GM19193 (cell line): ENCODE measurements around the gene DNAH9.

Source experiments
- POLR2A ChIP-seq: IDR thresholded peaks from 4 replicates; pipeline ENCODE4 v1.6.1; 2011; ENCODE audit not compliant: insufficient read depth, insufficient read length; ENCODE audit errors: extremely low read depth

Gene DNAH9

DNA sequence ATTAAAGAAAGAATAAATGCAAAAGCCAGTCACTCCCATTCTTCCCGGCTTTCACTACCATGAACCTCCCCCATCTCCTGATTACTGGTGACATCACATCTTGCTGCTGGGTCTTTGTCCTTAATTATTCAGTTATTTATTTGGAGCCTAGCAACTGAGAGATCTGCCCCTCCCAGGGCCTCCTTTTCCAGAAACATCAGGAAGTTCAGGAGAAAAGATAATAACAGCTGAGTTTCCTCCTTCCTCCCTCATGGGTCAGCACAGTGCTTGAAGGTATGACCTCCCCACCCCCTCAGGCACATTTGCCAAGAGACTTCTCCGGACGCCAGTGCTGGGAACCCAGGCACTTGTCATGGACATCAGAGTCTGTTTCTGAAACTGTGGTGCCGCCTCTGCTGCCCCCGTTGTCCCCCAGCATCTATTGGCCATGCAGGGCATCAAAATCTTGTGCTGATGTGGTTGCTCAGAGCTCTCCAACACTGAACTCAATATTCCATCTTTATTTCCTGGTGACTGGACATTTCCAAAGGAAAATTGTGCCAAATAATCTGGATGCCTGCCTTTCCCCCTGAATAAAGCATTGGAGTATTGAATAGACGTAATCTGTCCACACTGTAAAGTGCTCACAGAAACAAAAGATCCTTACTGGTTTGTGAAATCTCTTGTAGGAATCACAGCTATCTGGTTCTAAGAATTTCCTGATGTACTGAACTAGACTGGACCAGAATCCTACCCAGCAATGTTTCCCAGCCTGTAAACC, 327.2 kb downstream of the DNAH9 start:
- TF ChIP-seq POLR2A, result no peak

GRCh38 chr17:11928436-11928835, 330.2 kb downstream of the DNAH9 start:
- no peak for TF ChIP-seq POLR2A

DNA sequence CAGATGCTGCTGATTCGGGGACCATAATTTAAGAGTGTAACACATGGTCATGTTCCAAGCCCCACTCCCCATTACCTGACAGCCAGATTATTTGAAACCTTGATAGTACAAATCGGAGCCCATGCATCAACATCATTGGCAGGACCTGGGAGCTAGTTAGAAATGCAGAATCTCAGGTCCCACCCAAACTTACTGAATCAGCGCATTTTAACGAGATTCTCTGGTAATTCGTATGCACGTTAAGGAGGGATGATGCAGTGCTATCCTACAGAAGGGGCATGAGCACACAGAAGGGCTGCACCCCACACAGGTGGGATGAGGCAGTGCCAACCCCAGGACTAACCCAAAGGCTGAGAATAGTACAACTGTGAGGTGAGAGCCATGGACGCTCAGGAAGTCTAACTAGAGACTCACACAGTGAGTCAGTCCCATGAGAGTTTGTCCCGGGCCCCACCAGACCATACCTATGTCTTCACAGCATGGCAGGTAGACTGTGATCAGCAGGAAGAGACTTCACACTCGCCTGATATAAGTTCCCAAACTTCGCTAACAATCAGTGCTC, 334.1 kb downstream of the DNAH9 start:
- no peak for TF ChIP-seq POLR2A

- no peak for TF ChIP-seq POLR2A
These were observed 337.6 kb downstream of the DNAH9 start for GRCh38 chr17:11935734-11936406.

GRCh38 chr17:11940904-11941303, 342.6 kb downstream of the DNAH9 start:
- no peak for TF ChIP-seq POLR2A

GRCh38 chr17:11943759-11944347, 345.6 kb downstream of the DNAH9 start:
- TF ChIP-seq POLR2A, result no peak

- no peak for TF ChIP-seq POLR2A
These were observed 346.3 kb downstream of the DNAH9 start for GRCh38 chr17:11944587-11944986.

GRCh38 chr17:11948789-11949188, 350.5 kb downstream of the DNAH9 start:
- no peak for TF ChIP-seq POLR2A

DNA sequence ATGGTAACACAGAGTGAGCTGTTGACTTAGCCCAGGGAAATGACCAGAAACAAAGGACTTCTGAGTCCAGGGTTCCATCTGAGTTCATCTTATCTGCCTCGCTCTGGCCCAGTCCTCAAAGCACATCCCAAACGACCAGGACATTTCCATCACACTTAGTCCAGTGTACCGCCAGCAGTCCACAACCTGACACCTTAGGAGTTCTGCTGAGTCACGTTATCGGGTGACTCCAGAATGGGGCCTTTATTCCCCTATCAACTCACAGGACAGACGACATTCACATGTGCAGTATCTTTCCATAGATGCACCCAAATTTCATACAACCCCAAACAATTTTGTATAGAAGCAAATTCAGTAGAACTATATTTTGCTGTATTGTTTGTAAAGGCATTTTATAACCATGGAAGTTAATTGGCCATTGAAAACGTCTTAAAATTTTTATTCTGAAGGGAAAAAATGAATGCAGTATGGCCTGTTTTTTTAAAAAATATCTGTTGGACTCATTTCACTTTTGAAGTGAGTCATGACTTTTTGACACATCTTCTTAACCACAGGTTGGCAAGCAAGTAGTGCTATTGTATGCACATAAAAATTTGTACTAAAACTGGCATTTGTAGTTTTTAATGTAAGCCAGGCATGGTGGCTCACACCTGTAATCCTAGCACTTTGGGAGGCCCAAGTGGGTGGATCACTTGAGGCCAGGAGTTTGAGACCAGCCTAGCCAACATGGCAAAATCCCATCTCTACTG, 352.7 kb downstream of the DNAH9 start:
- no peak for TF ChIP-seq POLR2A

DNA sequence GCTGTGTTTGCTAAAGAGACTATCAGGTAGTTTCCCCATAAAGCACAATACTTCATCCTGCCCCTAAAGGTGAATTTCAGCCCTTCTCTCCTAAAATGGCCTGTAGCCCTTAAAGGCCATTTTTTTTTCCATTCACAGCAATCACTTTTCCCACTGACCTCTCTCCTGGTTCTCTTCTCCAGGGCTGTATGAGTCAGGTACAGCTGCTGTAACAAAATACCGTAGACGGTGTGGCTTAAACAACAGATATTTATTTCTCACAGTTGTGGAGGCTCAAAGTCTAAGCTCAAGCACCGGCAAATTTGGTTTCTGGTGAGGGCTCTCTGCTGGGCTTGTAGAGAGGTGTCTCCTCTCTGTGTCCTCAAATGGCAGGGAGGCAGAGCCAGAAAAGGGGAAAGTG, 354.3 kb downstream of the DNAH9 start:
- no peak for TF ChIP-seq POLR2A

GRCh38 chr17:11953924-11954323, 355.7 kb downstream of the DNAH9 start:
- no peak for TF ChIP-seq POLR2A

DNA sequence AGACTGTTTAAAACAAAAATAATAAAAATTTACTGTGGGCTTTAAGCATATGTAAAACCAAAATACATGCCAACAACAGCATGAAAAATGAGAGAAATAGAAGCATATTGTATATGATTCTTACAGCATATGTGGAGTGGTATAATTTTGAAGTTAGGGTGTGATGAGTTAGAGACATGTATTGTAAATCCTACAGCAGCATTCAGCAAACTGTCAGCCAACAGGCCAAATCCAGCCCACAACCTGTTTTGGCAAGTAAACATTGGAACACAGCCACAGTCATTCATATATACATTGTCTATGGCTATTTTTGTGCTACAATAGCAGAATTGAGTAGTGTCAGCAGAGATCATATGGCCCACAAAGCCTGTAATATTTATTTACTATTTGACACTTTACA, 356.7 kb downstream of the DNAH9 start:
- no peak for TF ChIP-seq POLR2A

- no peak for TF ChIP-seq POLR2A
These were observed 371.3 kb downstream of the DNAH9 start for GRCh38 chr17:11969565-11969964.

DNA sequence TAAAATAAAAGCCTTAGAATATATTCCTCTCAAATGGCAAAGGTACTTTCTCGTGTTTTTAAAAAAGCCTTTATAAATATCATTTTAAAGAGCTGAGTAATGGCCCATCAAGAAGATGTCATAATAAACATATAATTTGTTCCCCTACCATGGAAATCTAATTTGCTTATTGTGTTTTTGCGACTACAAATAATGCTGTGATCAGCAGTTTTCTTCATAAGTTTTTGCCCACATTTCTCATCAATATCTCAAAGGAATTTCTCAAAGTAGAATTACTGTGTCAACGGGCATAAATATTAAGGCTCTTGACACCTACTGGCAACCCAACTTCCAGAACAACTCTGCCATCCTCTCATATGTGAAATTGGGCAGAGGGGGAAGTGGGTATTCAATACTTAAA, 381.5 kb downstream of the DNAH9 start:
- TF ChIP-seq POLR2A, result no peak

GRCh38 chr17:11980813-11981212, 382.5 kb downstream of the DNAH9 start:
- TF ChIP-seq POLR2A, result no peak
